HUES48 (cell line): ENCODE results near the gene GPR3.
A peak's percentile ranks its signal among the peaks of the same experiment; 100 is the strongest.
"Not testable (repeated sequence)": the region's sequence is repeated elsewhere in the genome, so short reads cannot be mapped to it uniquely, and the experiment has no call there.

Experiments
- H3K27ac ChIP-seq: one replicate; pipeline ENCODE4 v1.7.0; 2013; ENCODE audit warnings: low read depth, low read length, inconsistent platforms
- H3K27me3 ChIP-seq: 2 replicates; pipeline ENCODE4 v1.6.1; 2013; ENCODE audit warnings: mild to moderate bottlenecking, low read length; ENCODE audit not compliant: control insufficient read depth, insufficient read depth
- H3K36me3 ChIP-seq: 2 replicates; pipeline ENCODE4 v1.6.1; 2013; ENCODE audit warnings: low read length; ENCODE audit not compliant: control insufficient read depth, insufficient read depth
- H3K4me1 ChIP-seq: 2 replicates; pipeline ENCODE4 v1.6.1; 2013; ENCODE audit warnings: mild to moderate bottlenecking, low read length; ENCODE audit not compliant: control insufficient read depth, insufficient read depth
- H3K4me3 ChIP-seq: 2 replicates; pipeline ENCODE4 v1.5.1; 2013; ENCODE audit warnings: mild to moderate bottlenecking, low read depth, low read length
- H3K9ac ChIP-seq: 2 replicates; pipeline ENCODE4 v1.6.1; 2013; ENCODE audit warnings: mild to moderate bottlenecking, low read depth, low read length, moderate library complexity
- H3K9me3 ChIP-seq: 2 replicates; pipeline ENCODE4 v1.6.1; 2013; ENCODE audit warnings: low read length; ENCODE audit not compliant: control insufficient read depth, insufficient read depth

Gene GPR3

GRCh38 chr1:27381969-27382762, 10.3 kb upstream of the GPR3 start:
- no peaks in the 10 kb centered on the region for H3K36me3 ChIP-seq
- no peaks in the 10 kb centered on the region for H3K9me3 ChIP-seq
- no peak overlapping the region; the same call in 1 of the 2 replicates for H3K4me3 ChIP-seq
- H3K27ac ChIP-seq = no peak overlapping the region
- H3K27me3 ChIP-seq = peaks cover 10% of the 10 kb centered on the region
- no peaks in the 10 kb centered on the region for H3K4me1 ChIP-seq
- H3K9ac ChIP-seq = no peak overlapping the region

DNA sequence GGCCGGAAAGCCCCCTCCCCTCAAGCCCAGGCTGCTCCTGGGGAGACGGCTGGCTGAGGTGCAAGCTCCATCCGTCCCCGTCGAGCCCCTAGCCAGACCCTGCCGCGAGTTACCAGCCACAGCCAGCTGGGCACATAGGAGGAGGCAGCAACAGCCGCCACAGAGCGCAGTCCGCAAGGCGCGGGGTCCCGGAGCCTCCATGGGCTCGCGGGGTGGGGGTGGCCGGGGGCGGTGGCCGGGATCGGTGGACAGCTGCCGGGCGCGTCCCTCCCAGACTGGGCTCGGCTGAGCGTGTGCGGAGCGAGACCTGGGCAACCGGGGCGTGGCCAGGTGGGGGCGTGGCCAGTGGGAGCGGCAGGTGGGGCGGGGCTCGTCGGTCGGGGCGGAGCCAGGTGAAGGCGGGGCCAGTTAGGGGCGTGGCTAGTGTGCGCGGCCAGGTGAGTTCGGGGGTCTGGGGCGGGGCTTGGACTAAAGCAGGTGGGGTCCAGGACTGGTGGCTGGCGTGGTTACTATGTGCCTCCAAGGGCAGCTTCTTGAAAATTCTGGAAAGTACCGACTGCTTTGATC, 9.3 kb upstream of the GPR3 start, which contains the start of gene CD164L2:
TSS of gene CD164L2 (minus strand) at position 295 of the 567 bp plus-strand sequence. CDS start at position 201, 94 bp downstream.
- no peaks in the 10 kb centered on the region for H3K4me1 ChIP-seq
- H3K27ac ChIP-seq = no peak within 1 kb of the TSS
- H3K9ac ChIP-seq = no peak within 1 kb of the TSS
- no peaks in the 10 kb centered on the region for H3K36me3 ChIP-seq
- H3K9me3 ChIP-seq = no peaks in the 10 kb centered on the region
- H3K27me3 ChIP-seq = peaks cover 10% of the 10 kb centered on the region
- H3K4me3 ChIP-seq = peak within 1 kb of the TSS; percentile 58

DNA sequence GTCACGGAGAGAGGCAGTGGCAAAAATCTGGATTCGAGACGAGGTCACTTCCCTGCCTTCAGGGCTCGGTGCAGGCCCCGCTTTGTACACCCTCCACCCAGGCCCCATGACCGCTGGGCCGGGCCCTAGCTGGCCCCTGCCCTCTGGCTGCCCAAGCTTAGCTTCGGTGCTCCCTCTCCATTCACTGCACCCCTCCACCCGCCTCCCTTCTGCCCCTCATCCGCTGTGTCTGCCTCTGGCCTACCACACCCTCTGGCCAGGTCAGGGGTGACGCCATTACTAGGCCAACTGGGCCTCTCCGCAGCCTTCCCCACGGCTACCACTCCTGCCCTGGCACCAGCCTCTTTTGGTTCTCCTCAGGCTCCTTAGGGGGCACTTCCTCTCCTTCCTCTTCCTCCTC, 8.8 kb upstream of the GPR3 start:
- H3K9ac ChIP-seq = no peak overlapping the region
- H3K4me3 ChIP-seq = no peak overlapping the region
- H3K36me3 ChIP-seq = no peaks in the 10 kb centered on the region
- no peak overlapping the region for H3K27ac ChIP-seq
- peaks cover 10% of the 10 kb centered on the region for H3K27me3 ChIP-seq
- H3K4me1 ChIP-seq = no peaks in the 10 kb centered on the region
- H3K9me3 ChIP-seq = no peaks in the 10 kb centered on the region

DNA sequence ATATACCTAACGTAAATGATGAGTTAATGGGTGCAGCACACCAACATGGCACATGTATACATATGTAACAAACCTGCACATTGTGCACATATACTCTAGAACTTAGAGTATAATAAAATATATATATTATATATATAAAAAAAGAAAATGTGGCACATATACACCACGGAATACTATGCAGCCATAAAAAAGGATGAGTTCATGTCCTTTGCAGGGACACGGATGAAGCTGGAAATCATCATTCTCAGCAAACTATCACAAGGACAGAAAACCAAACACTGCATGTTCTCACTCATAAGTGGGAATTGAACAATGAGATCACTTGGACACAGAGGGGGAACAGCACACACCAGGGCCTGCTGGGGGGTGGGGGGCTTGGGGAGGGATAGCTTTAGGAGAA, 7.6 kb upstream of the GPR3 start:
- not testable (repeated sequence) for H3K4me1 ChIP-seq, H3K36me3 ChIP-seq, H3K9ac ChIP-seq, H3K27ac ChIP-seq, H3K9me3 ChIP-seq, H3K4me3 ChIP-seq
- peaks cover 10% of the 10 kb centered on the region for H3K27me3 ChIP-seq

GRCh38 chr1:27388337-27389005, 4.0 kb upstream of the GPR3 start:
- H3K4me1 ChIP-seq = peaks cover 12% of the 10 kb centered on the region
- no peaks in the 10 kb centered on the region for H3K27me3 ChIP-seq
- H3K36me3 ChIP-seq = no peaks in the 10 kb centered on the region
- H3K9me3 ChIP-seq = no peaks in the 10 kb centered on the region
- H3K4me3 ChIP-seq = no peak overlapping the region
- no peak overlapping the region for H3K27ac ChIP-seq
- no peak overlapping the region for H3K9ac ChIP-seq

DNA sequence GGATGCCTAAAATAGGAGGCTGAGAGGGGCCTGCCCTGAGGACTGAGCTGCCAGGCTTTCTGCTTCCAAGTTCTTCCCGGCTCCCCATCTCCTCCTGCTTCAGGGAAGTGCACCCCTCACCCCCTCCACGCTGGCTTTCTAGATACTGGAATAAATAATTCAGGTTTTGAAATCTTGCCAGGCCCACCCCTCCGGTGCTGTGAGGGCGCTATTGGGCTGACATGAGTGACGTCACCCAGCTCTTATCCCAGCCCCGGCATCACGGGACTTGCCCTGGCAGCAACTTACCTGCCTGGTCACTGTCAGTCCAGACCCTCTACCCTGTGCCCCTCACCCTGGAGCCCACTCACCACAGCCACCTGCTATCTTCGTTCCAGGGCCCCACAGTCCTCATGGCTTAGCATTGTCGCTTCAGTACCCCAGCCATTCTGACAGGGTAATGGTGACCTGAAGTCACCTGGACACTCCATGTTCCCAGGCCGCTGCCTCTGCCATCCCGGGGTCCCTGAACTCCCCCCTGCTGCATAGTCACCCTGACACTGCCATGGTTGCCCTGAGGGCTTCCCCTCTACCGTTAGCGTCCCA, 819 bp upstream of the GPR3 start:
- Histone ChIP-seq H3K9me3 (no peaks in the 10 kb centered on the region), H3K27me3 (no peaks in the 10 kb centered on the region), H3K27ac (no peak overlapping the region), H3K4me3 (peak overlapping the region; percentile 81), H3K9ac (no peak overlapping the region; the same call in 1 of the 2 replicates), H3K36me3 (no peaks in the 10 kb centered on the region; the same call in 1 of the 2 replicates), H3K4me1 (peaks cover 12% of the 10 kb centered on the region)

DNA sequence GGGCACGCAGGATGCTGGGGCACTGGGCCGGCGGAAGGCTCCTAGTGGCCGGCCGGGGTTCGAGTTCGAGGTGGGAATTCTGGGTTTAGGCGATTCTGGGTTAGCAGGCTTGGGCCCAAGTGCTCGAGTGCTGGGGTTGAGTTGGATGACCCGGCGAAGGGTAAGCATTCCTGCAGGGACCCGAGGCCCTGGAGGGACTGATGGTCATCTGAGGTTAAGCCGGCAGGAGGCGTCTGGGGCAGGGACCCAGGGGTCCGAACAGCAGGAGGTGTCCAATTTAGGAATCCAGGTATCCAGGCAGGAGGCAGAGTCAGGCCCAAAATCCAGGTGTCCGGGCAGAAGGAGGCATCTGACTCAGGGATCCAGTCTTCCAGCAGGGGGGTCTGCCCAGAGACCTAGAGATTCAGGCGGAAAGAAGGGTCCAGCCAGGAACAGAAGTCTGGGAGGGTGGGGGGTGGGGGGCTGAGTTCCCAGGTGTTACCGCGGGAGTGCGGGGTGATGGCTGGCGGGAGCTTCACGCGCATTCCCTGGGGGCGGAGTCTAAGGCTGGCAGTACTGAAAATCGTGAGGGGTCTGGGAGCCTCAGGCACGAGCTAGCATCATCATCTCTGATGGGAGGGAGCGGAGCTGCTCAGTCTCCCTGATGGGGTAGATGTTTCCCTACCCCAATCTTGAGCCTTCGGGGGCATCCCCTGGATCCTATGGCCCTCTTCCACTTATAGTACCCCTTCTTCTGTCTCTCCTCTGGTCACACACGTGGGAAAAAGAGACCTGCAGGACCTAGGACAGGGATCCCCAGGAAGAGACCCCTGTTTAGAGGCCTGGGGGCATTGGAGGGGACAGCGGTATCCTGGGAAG, 585 bp downstream of the GPR3 start:
- Histone ChIP-seq H3K4me3 (peak overlapping the region; percentile 81), H3K36me3 (no peaks in the 10 kb centered on the region; the same call in 1 of the 2 replicates), H3K9ac (peak overlapping the region; percentile 72), H3K4me1 (peaks cover 13% of the 10 kb centered on the region), H3K9me3 (no peaks in the 10 kb centered on the region), H3K27me3 (no peaks in the 10 kb centered on the region), H3K27ac (peak overlapping the region; percentile 62)

DNA sequence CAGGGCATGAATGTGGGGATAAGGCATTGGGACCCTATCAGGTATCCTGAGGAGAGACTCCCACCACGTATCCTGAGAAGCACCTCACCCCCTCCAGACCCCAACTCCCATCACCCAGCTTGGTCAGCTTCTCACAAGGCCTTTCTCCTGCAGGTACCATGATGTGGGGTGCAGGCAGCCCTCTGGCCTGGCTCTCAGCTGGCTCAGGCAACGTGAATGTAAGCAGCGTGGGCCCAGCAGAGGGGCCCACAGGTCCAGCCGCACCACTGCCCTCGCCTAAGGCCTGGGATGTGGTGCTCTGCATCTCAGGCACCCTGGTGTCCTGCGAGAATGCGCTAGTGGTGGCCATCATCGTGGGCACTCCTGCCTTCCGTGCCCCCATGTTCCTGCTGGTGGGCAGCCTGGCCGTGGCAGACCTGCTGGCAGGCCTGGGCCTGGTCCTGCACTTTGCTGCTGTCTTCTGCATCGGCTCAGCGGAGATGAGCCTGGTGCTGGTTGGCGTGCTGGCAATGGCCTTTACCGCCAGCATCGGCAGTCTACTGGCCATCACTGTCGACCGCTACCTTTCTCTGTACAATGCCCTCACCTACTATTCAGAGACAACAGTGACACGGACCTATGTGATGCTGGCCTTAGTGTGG, 1.3 kb downstream of the GPR3 start:
- peak overlapping the region; percentile 81; the same call in 1 of the 2 replicates for H3K4me3 ChIP-seq
- H3K4me1 ChIP-seq = peaks cover 15% of the 10 kb centered on the region
- no peaks in the 10 kb centered on the region; the same call in 1 of the 2 replicates for H3K36me3 ChIP-seq
- no peak overlapping the region for H3K9ac ChIP-seq
- no peak overlapping the region for H3K27ac ChIP-seq
- no peaks in the 10 kb centered on the region for H3K27me3 ChIP-seq
- no peaks in the 10 kb centered on the region for H3K9me3 ChIP-seq

DNA sequence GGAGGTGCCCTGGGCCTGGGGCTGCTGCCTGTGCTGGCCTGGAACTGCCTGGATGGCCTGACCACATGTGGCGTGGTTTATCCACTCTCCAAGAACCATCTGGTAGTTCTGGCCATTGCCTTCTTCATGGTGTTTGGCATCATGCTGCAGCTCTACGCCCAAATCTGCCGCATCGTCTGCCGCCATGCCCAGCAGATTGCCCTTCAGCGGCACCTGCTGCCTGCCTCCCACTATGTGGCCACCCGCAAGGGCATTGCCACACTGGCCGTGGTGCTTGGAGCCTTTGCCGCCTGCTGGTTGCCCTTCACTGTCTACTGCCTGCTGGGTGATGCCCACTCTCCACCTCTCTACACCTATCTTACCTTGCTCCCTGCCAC, 1.8 kb downstream of the GPR3 start:
- no peak overlapping the region for H3K27ac ChIP-seq

GRCh38 chr1:27394925-27395324, 2.5 kb downstream of the GPR3 start:
- no peaks in the 10 kb centered on the region; the same call in 1 of the 2 replicates for H3K36me3 ChIP-seq
- no peak overlapping the region for H3K9ac ChIP-seq
- no peaks in the 10 kb centered on the region for H3K27me3 ChIP-seq
- H3K4me1 ChIP-seq = peaks cover 22% of the 10 kb centered on the region
- no peak overlapping the region for H3K27ac ChIP-seq
- no peak overlapping the region for H3K4me3 ChIP-seq
- H3K9me3 ChIP-seq = no peaks in the 10 kb centered on the region

More for the DNA sequence above, 1.8 kb downstream of the GPR3 start:
- Histone ChIP-seq H3K9me3 (no peaks in the 10 kb centered on the region), H3K9ac (no peak overlapping the region), H3K27me3 (no peaks in the 10 kb centered on the region), H3K4me1 (peaks cover 19% of the 10 kb centered on the region), H3K4me3 (no peak overlapping the region), H3K36me3 (no peaks in the 10 kb centered on the region; the same call in 1 of the 2 replicates)
